ENCODE results near the gene DIRAS3. TPM values are rescaled to one million over a fixed set of nuclear protein-coding genes. Genes with fewer than 3 reads are reported as not detected.
"Not testable (repeated sequence)": the region's sequence is repeated elsewhere in the genome, so short reads cannot be mapped to it uniquely, and the experiment has no call there.

DIRAS3 gene
- total and polyA plus RNA-seq, 2 donors (not counting 1 experiment from before 2014, with no cell fraction given) = 1.5 to 6.5 TPM

DNA sequence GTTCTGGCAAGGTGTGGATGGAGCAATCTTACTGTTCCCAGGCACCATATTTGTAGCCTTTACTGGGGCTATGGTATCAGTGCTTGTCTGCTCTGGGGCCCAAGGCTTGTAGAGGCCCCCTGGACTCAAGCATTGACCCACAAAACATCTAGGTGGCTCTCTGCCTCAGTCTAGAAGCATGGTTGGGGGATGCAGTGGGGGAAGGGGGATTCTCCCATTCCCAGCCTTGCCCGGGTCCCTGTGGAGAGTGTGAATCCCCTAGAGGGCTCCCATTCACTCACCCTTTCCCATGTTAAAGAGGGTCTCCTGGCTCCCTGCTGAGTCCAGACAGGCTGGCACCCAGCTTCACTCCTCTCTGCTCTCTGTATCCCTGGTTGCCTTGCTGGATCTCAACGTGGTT lies 28.2 kb upstream of the DIRAS3 start:
- Histone ChIP-seq H4K20me1 (ENCODE audit: control insufficient read depth, extremely low read depth, insufficient read depth, low read length) (no peaks in the 10 kb centered on the region), H3K9ac (ENCODE audit: insufficient read depth, low read length) (no peak overlapping the region), H3K36me3 (ENCODE audit: control insufficient read depth, insufficient read depth, low read length) (no peaks in the 10 kb centered on the region), H3K4me2 (ENCODE audit: extremely low read depth, insufficient read depth, low read length) (no peak overlapping the region), H3K27me3 (ENCODE audit: control insufficient read depth, insufficient read depth, low read length) (no peaks in the 10 kb centered on the region), H3K4me3 (replicated peaks in 1 of 4; ENCODE audit: control extremely low read depth in 1 of 4, insufficient read depth in 1 of 4, low read depth in 3 of 4, low read length in 4 of 4) (no peak overlapping the region), H2AFZ (ENCODE audit: low read length) (no peak overlapping the region), H3K4me1 (ENCODE audit: control insufficient read depth, extremely low read depth, insufficient read depth, low read length) (no peaks in the 10 kb centered on the region), H3K79me2 (ENCODE audit: control insufficient read depth, insufficient read depth, low read length) (no peaks in the 10 kb centered on the region), H3K27ac (ENCODE audit: insufficient read depth, low read length) (no peak overlapping the region), H3K9me3 (ENCODE audit: control insufficient read depth, insufficient read depth, low read depth, low read length) (no peaks in the 10 kb centered on the region)
- DNase-seq (ENCODE audit: low read depth in 2 of 2) = no peak
- TF ChIP-seq, protein P1, sequence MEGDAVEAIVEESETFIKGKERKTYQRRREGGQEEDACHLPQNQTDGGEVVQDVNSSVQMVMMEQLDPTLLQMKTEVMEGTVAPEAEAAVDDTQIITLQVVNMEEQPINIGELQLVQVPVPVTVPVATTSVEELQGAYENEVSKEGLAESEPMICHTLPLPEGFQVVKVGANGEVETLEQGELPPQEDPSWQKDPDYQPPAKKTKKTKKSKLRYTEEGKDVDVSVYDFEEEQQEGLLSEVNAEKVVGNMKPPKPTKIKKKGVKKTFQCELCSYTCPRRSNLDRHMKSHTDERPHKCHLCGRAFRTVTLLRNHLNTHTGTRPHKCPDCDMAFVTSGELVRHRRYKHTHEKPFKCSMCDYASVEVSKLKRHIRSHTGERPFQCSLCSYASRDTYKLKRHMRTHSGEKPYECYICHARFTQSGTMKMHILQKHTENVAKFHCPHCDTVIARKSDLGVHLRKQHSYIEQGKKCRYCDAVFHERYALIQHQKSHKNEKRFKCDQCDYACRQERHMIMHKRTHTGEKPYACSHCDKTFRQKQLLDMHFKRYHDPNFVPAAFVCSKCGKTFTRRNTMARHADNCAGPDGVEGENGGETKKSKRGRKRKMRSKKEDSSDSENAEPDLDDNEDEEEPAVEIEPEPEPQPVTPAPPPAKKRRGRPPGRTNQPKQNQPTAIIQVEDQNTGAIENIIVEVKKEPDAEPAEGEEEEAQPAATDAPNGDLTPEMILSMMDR (conservative IDR thresholded peaks at IDR 0.05 in 1 of 2, IDR thresholded peaks at IDR 0.05 in 1 of 2; ENCODE audit: low read depth in 1 of 2, low read length in 2 of 2) = no peak

DNA sequence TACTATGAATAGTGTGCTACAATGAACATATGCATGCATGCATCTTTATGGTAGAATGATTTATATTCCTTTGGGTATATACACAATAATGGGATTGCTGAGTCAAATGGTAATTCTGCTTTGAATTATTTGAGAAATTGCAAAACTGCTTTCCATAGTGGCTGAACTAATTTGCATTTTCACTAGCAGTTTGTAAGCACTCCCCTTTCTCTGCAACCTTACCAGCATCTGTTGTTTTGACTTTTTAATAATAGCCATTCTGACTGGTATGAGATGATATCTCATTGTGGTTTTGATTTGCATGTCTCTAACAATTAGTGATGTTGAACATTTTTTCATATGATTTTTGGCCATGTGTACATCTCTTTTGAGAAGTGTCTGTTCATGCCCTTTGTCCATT lies 24.0 kb upstream of the DIRAS3 start:
- H2AFZ ChIP-seq (ENCODE audit: low read length) = no peak overlapping the region
- H3K4me2 ChIP-seq (ENCODE audit: extremely low read depth, insufficient read depth, low read length) = no peak overlapping the region
- TF ChIP-seq, protein P1 (conservative IDR thresholded peaks at IDR 0.05 in 1 of 2, IDR thresholded peaks at IDR 0.05 in 1 of 2; ENCODE audit: low read depth in 1 of 2, low read length in 2 of 2) = no peak
- TF ChIP-seq EZH2 (IDR thresholded peaks at IDR 0.05; ENCODE audit: low read length, missing control alignments) = no peak
- no peaks in the 10 kb centered on the region for H3K36me3 ChIP-seq (ENCODE audit: control insufficient read depth, insufficient read depth, low read length)
- no peaks in the 10 kb centered on the region for H3K79me2 ChIP-seq (ENCODE audit: control insufficient read depth, insufficient read depth, low read length)
- H3K4me3 ChIP-seq (replicated peaks in 1 of 4; ENCODE audit: control extremely low read depth in 1 of 4, insufficient read depth in 1 of 4, low read depth in 3 of 4, low read length in 4 of 4) = no peak overlapping the region
- no peaks in the 10 kb centered on the region for H3K4me1 ChIP-seq (ENCODE audit: control insufficient read depth, extremely low read depth, insufficient read depth, low read length)
- no peaks in the 10 kb centered on the region for H3K9me3 ChIP-seq (ENCODE audit: control insufficient read depth, insufficient read depth, low read depth, low read length)
- DNase-seq (ENCODE audit: low read depth in 2 of 2) = no peak
- no peak overlapping the region for H3K9ac ChIP-seq (ENCODE audit: insufficient read depth, low read length)
- no peak overlapping the region for H3K27ac ChIP-seq (ENCODE audit: insufficient read depth, low read length)
- H4K20me1 ChIP-seq (ENCODE audit: control insufficient read depth, extremely low read depth, insufficient read depth, low read length) = no peaks in the 10 kb centered on the region
- H3K27me3 ChIP-seq (ENCODE audit: control insufficient read depth, insufficient read depth, low read length) = no peaks in the 10 kb centered on the region

GRCh38 chr1:68065766-68066165 lies 15.3 kb upstream of the DIRAS3 start:
- no peaks in the 10 kb centered on the region for H3K79me2 ChIP-seq (ENCODE audit: control insufficient read depth, insufficient read depth, low read length)
- H4K20me1 ChIP-seq (ENCODE audit: control insufficient read depth, extremely low read depth, insufficient read depth, low read length) = no peaks in the 10 kb centered on the region
- no peak overlapping the region for H3K9ac ChIP-seq (ENCODE audit: insufficient read depth, low read length)
- no peak overlapping the region for H3K27ac ChIP-seq (ENCODE audit: insufficient read depth, low read length)
- no peak overlapping the region for H3K4me2 ChIP-seq (ENCODE audit: extremely low read depth, insufficient read depth, low read length)
- no peaks in the 10 kb centered on the region for H3K27me3 ChIP-seq (ENCODE audit: control insufficient read depth, insufficient read depth, low read length)
- TF ChIP-seq, protein P1 (conservative IDR thresholded peaks at IDR 0.05 in 1 of 2, IDR thresholded peaks at IDR 0.05 in 1 of 2; ENCODE audit: low read depth in 1 of 2, low read length in 2 of 2) = no peak
- TF ChIP-seq EZH2 (IDR thresholded peaks at IDR 0.05; ENCODE audit: low read length, missing control alignments) = no peak
- DNase-seq (ENCODE audit: low read depth in 2 of 2) = no peak
- no peaks in the 10 kb centered on the region for H3K9me3 ChIP-seq (ENCODE audit: control insufficient read depth, insufficient read depth, low read depth, low read length)
- no peaks in the 10 kb centered on the region for H3K4me1 ChIP-seq (ENCODE audit: control insufficient read depth, extremely low read depth, insufficient read depth, low read length)
- no peak overlapping the region for H3K4me3 ChIP-seq (replicated peaks in 1 of 4; ENCODE audit: control extremely low read depth in 1 of 4, insufficient read depth in 1 of 4, low read depth in 3 of 4, low read length in 4 of 4)
- H3K36me3 ChIP-seq (ENCODE audit: control insufficient read depth, insufficient read depth, low read length) = no peaks in the 10 kb centered on the region
- no peak overlapping the region for H2AFZ ChIP-seq (ENCODE audit: low read length)

DNA sequence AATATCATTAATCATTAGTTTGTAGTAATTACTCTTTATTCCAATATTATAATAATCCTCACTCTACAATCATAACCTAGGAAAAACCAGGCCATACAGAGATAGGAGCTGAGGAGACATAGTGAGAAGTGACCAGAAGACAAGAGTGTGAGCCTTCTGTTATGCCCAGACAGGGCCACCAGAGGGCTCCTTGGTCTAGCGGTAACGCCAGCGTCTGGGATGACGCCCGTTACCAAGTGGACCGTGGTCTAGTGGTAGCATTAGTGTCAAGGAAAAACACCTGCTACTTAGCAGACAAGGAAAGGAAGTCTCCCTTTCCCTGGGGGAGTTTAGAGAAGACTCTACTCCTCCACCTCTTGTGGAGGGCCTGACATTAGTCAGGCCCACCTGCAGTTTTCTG lies 7.6 kb upstream of the DIRAS3 start:
- H3K9me3 ChIP-seq (ENCODE audit: control insufficient read depth, insufficient read depth, low read depth, low read length); H3K27ac ChIP-seq (ENCODE audit: insufficient read depth, low read length); H3K79me2 ChIP-seq (ENCODE audit: control insufficient read depth, insufficient read depth, low read length); H3K4me3 ChIP-seq (replicated peaks in 1 of 4; ENCODE audit: control extremely low read depth in 1 of 4, insufficient read depth in 1 of 4, low read depth in 3 of 4, low read length in 4 of 4); H3K27me3 ChIP-seq (ENCODE audit: control insufficient read depth, insufficient read depth, low read length); DNase-seq (ENCODE audit: low read depth in 2 of 2); H2AFZ ChIP-seq (ENCODE audit: low read length); H3K4me2 ChIP-seq (ENCODE audit: extremely low read depth, insufficient read depth, low read length); H4K20me1 ChIP-seq (ENCODE audit: control insufficient read depth, extremely low read depth, insufficient read depth, low read length); H3K36me3 ChIP-seq (ENCODE audit: control insufficient read depth, insufficient read depth, low read length); H3K9ac ChIP-seq (ENCODE audit: insufficient read depth, low read length); H3K4me1 ChIP-seq (ENCODE audit: control insufficient read depth, extremely low read depth, insufficient read depth, low read length): not testable (repeated sequence)

All from fibroblast of lung (primary cell).